GM18511 (cell line): ENCODE data around the gene STK24.
A peak's percentile ranks its signal among the peaks of the same experiment; 100 is the strongest.

Experiments
- ATAC-seq: cut with Tn5 transposase; IDR thresholded peaks from one replicate; pipeline ENCODE4 v1.9.1; 2021; ENCODE audit warnings: mild to moderate bottlenecking, moderate library complexity; ENCODE audit not compliant: unreplicated experiment

STK24 gene

GRCh38 chr13:98457053-98457452, 119.9 kb downstream of the STK24 start:
- no peak for ATAC-seq

GRCh38 chr13:98456413-98456845, 120.5 kb downstream of the STK24 start:
- ATAC-seq = no peak

- no peak for ATAC-seq
These were observed 122.5 kb downstream of the STK24 start for GRCh38 chr13:98454389-98454881.

GRCh38 chr13:98452851-98453843, 123.8 kb downstream of the STK24 start:
- ATAC-seq = no peak

GRCh38 chr13:98451676-98452470, 125.0 kb downstream of the STK24 start:
- no peak for ATAC-seq

- ATAC-seq = no peak
These were observed 126.3 kb downstream of the STK24 start for GRCh38 chr13:98450539-98451111.

- no peak for ATAC-seq
These were observed 126.9 kb downstream of the STK24 start for GRCh38 chr13:98450026-98450425.

- ATAC-seq = no peak
These were observed 127.6 kb downstream of the STK24 start for GRCh38 chr13:98449273-98449672.

- no peak for ATAC-seq
These were observed 128.3 kb downstream of the STK24 start for GRCh38 chr13:98448642-98448928.

GRCh38 chr13:98447881-98448641, 128.8 kb downstream of the STK24 start:
- ATAC-seq = no peak

GRCh38 chr13:98447130-98447529, 129.8 kb downstream of the STK24 start:
- no peak for ATAC-seq

GRCh38 chr13:98446234-98446621, 130.7 kb downstream of the STK24 start:
- ATAC-seq = no peak

GRCh38 chr13:98445340-98446233, 131.3 kb downstream of the STK24 start:
- ATAC-seq = peak; percentile 96

GRCh38 chr13:98444381-98444780, 132.5 kb downstream of the STK24 start:
- ATAC-seq = no peak

- no peak for ATAC-seq
These were observed 133.0 kb downstream of the STK24 start for GRCh38 chr13:98443800-98444325.

- no peak for ATAC-seq
These were observed 133.6 kb downstream of the STK24 start for GRCh38 chr13:98443329-98443728.

GRCh38 chr13:98442391-98443230, 134.3 kb downstream of the STK24 start:
- no peak for ATAC-seq

- no peak for ATAC-seq
These were observed 135.7 kb downstream of the STK24 start for GRCh38 chr13:98441056-98441676.
